GM18870 (cell line): ENCODE measurements around the gene OSM.
A peak's percentile ranks its signal among the peaks of the same experiment; 100 is the strongest.

Source experiments
- ATAC-seq: cut with Tn5 transposase; IDR thresholded peaks from one replicate; pipeline ENCODE4 v1.9.1; 2021; ENCODE audit warnings: moderate library complexity; ENCODE audit not compliant: unreplicated experiment

The OSM gene

DNA sequence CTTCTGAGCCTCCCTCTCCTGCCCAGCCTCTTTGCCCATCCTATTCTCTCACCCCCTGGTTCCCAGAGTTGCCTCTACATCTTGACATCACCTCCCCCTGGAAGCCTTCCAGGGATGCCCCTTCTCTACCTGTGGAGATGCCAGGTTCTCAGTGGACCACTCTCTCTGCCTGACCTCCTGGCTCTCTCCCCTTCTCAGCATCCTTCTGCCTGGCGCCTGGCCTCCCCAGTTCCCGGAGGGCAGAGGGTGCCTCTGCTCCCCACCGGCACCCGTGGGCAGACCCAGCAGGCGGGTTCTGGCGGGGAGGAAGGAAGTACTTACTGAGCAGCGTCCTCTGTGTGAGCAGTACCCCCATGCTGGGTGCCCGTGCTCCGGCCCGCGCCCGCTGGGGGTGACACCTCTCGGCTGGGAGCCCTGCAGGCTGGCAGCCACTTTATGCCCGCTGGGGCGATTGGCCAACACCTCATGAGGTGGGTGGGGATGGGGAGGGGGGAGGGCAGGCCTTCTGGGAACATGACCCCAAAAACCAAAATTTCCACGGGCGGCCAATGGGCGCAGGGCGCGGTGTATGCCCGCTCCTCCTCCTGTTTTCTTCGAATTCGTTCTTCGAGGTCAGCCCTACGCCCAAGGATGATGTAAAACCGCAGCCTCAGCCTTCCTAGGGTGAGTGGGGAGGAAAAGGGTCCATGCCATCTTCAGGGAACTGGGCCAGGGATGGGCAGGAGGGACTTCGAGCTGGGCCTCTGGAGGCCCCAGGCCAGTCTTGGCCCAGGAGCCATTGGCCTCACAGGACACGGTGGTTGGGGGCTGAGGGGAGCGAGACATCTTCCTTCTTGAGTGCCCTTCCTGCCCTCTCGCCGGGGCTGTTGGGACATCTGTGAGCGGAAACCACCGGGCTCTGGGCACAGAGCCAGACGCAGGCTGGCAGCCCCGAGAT lies at the start of gene OSM:
Gene OSM (minus strand): TSS at position 407 of the 937 bp plus-strand sequence. CDS start 52 bp downstream, at position 355.
- no peak for ATAC-seq

GRCh38 chr22:30315962-30316576 lies 49.4 kb upstream of the OSM start:
- no peak for ATAC-seq

GRCh38 chr22:30314915-30315314 lies 48.3 kb upstream of the OSM start:
- peak; percentile 37 for ATAC-seq

DNA sequence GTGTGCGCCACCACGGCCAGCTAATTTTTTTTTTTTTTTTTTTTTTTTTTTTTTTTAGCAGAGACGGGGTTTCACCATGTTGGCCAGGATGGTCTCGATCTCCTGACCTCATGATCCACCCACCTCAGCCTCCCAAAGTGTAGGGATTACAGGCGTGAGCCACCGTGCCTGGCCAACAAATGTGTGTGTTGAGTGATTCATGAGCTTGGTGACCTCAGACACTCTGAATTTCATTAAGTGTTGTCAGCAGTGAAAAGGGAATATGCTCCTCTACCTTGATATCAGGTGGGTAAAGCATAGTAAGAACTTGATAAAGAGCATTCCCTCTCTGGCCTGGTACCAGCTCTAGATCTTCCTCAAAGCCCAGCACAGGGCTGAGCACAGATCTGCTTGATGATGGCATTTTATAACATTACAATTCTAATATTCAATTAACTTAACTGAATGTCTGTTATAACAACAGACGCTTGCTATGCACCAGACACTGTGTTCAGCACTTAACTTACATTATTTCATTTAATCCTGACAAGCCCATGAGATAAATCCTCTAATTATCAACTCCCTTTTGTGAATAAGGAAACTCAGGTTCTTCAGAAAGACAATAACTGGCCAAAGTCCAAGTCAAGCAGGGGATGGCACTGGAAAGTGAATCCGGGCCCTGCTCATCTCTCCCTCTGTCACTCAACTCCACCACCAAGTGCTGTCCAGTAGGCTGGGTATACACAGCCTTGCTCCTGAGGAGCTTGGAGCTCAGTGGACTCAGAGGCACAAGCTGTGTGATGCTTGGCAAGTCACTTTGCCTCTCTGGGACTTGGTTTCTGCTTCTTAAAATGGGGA lies 47.1 kb upstream of the OSM start:
- ATAC-seq: no peak

DNA sequence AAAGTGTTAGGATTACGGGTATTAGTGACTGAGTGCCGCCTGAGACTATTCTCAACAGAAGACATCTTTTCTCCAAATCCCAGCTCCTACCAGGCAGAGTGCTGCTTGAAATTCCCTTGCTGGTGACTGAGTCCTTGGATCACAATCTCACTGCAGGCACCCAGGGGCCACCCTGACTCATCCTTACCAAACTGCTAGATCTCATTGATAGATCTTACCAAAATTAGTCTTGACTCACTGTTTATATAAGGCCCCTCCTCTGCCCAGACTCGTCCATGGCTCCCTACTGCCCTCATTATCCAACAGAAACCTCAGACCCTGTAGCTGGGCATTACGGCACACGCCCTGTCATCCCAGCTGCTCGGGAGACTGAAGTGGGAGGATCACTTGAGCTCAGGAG lies 45.4 kb upstream of the OSM start:
- no peak for ATAC-seq

- no peak for ATAC-seq
These were observed 44.5 kb upstream of the OSM start for GRCh38 chr22:30310881-30311771.

- ATAC-seq: no peak
These were observed 43.5 kb upstream of the OSM start for GRCh38 chr22:30309951-30310741.

DNA sequence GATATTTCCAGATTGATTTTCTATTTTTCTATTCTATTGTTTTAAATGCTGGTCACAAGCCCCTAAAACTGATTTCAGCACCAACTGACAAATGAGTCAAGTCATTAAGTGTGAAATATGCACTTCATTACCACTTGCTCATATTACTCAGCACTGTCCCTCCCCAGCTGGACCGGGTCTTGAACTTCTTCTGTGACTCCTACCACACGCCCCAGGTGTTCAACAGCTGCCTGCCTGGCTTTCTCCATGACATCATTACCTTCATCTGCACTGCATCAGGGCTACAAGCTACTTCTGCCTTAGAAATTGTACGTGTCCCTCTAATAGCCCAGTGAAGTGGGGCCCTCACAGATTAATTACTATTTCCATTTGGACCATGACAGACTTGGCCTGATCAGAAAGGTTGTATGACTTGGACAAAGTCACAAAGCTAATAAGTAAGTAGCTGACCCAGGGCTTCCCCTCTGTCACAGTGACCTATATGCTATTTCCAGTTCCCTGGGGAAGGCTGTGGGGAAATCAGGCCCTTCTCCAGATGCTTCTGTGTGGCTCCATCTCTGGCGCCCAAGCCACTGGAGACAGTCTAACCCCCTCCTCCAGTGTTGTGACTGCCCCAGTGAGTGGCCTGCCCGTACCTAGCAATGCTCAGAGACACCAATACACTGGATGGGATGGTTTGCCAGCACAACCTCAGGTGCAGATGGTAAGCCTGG lies 42.0 kb upstream of the OSM start:
- peak; percentile 31 for ATAC-seq

GRCh38 chr22:30308093-30308492 lies 41.4 kb upstream of the OSM start:
- ATAC-seq: no peak

DNA sequence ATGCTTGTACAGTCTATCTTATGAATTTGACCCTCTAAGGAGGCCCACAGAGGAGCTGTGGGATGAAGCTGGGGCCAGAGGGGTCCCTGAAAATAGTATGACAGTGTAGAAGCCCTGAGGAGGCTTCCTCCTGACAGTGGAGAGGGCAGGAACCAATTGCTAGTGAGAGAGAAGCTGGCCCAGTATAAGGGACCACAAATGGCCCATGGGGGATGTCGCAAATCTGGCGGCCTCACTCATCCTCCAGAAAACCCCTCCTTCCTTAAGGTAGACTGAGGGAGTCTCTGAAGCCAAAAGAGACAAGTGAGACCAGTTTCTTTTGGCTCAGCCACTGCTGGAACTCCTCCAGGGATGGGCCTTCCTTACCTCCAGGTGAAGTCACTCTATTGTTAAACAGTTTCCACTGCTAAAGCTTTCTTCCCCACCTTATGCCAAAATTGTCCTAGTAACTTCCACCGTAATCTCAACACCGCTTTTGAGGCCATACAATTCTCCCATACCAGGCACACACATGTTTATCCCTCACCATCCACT lies 40.5 kb upstream of the OSM start:
- no peak for ATAC-seq

DNA sequence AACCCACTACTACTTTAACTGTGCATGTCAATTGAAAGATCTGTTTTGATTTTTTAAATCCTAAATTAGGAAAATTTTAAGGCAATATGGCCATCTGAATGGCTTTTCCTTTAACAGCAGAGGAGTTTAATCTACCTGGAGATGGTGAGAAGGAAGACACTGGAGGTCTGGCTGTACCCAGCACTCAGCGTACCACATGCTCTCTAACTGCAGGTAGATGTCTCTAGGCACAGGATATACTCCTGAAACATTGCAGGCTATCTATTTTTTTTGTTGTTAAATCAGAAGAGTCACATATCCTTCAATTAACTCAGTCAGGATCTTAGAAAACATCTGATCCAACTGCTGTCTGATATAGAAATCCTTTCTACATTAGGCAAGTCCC lies 40.0 kb upstream of the OSM start:
- ATAC-seq: no peak

GRCh38 chr22:30305906-30306626 lies 39.4 kb upstream of the OSM start:
- ATAC-seq: no peak

DNA sequence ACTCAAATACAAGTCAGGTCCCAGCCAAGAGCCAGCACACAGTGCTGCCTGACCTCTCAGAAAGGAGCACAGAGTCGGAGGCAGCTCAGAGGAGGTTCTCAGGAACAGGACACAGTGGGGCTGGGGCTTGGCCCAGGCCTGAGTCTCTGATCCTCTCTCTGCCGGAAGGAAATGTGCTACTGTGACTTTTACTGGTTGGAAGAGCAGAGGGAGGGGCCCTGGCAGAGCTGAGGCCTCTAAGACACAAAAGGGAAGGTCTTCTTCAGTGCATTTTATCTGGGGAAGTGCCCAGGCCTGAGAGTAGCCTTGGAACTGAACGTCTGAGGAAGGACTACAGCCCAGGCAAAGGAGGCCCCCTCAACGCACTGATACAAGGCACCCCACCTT lies 38.9 kb upstream of the OSM start:
- no peak for ATAC-seq

- no peak for ATAC-seq
These were observed 38.0 kb upstream of the OSM start for GRCh38 chr22:30304495-30305244.

- no peak for ATAC-seq
These were observed 36.1 kb upstream of the OSM start for GRCh38 chr22:30302810-30303138.

DNA sequence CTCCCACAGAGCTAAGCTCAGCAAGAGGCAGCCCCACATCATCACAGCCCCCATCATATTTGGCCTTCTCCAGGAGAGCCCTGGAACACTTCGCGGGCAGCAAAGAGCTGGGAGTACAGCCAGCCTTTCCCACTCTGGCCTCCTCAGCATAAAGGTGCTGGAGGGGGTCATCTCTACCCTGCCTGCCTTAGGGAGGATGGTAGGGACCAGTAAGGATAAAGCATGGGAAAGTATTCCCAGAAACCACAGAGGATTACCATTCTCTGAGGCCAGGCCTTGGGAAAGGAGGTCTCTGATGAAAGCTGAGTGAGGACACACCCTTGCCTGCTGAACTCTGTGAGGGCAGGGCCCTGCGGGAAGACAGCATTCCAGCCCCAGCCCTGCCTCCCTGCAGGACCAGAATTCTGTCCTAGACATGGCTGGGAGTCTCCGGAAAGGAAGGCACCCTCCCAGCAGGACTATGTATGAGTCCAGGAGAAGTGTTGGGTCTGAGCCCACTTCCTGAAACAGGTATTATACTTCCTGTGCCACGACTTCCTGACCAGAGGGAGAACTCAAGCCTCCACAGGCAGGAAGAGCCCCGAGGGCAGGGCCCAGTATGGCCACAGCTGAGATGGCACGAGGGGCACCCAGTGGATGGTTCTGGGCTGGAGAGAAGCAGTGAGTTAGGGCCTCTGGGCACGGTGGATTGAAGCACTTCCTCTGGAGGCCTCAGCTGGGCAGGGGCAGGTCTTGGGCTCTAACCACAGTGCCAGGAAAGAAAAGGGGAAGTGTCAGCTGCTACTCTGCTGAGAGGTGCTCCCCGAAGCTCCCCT lies 35.6 kb upstream of the OSM start:
- no peak for ATAC-seq

DNA sequence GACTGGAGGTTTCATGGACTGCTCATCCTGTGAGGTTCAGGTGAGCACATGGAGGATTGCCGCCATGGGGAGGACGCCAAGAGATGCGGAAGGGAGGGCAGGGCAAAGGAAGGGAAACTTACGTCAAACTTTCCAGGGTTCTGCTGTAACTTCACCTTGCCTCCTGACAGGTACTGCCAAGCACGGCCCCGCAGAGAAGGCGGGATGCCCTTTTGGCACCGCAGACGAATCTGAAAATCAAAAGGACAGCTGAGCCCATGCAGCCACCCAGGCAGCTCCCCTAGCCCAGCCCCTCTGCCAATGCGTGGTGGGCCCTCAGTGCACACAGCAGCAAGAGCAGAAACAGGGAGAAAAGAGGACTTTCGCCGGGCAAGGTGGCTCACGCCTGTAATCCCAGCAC lies 32.7 kb upstream of the OSM start:
- no peak for ATAC-seq
